ENCODE results near the gene IFIT5. TPM values are rescaled to one million over a fixed set of nuclear protein-coding genes. Genes with fewer than 3 reads are reported as not detected.
A peak's percentile ranks its signal among the peaks of the same experiment; 100 is the strongest.

IFIT5 gene
- total and polyA plus RNA-seq, 10 donors, result 9.3 to 23.7 (median 19.6) TPM

DNA sequence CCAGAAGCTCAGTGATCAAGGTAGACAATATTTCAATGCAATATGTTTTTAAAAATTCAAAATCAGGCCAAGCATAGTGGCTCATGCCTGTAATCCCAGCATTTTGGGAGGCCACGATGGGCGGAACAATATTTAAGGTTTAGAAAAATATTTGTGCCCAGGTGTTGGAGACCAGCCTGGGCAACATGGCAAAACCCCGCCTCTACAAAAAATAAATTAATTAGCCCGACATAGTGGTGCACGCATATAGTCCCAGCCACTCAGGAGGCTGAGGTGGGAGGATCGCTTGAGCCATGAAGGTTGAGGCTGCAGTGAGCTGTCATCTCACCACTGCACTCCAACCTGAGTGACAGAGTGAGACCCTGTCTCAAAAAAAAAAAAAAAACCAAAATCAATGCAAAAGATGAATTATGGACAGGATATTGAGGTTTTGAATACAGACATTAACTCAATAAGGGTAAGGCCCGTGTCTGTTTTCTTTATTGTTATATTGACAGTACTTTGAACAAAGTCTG, 913 bp upstream of the IFIT5 start:
- WGBS, 5 donors, result 75 to 86% (median 79%) methylated on average over 7 of the region's 7 CpGs
- peak overlapping the region; percentile 92 to 99 (median 96) for H3K27ac ChIP-seq

GRCh38 chr10:89414879-89415821, 782 bp downstream of the IFIT5 start:
- Histone ChIP-seq H3K27me3 (replicated peaks in 1 of 7) (no peaks in the 10 kb centered on the region), H3K4me3 (peak overlapping the region; percentile 62 to 97 (median 80)), H3K9me3 (peaks cover 0 to 6% (median 0%) of the 10 kb centered on the region in 8 donors), H3K36me3 (peaks cover 0 to 22% (median 11%) of the 10 kb centered on the region in 6 donors), H3K27ac (peak overlapping the region; percentile 92 to 99 (median 96)), H3K4me1 (peaks cover 28 to 67% (median 59%) of the 10 kb centered on the region in 6 donors)
- DNase-seq, result peak; percentile 90
- 1 to 3% (median 2%) methylated on average over 32 to 66 of the region's 66 CpGs for WGBS, 5 donors
- TF ChIP-seq POLR2AphosphoS5 (IDR thresholded peaks at IDR 0.05) (peak; percentile 14 to 77 (median 46)), POLR2A (IDR thresholded peaks at IDR 0.05) (peak in 1 of 3 donors; percentile 45), CTCF (IDR thresholded peaks at IDR 0.05 in 8 of 11, conservative IDR thresholded peaks at IDR 0.05 in 3 of 11) (peak in 2 of 11 experiments; percentile 2 to 10)
- intact Hi-C loops (cut with DNase I; ENCODE audit: low total_unique reads), result no loop called here

More for the DNA sequence above, 913 bp upstream of the IFIT5 start:
- H3K36me3 ChIP-seq, result peaks cover 0 to 15% (median 11%) of the 10 kb centered on the region in 6 donors
- no peaks in the 10 kb centered on the region for H3K27me3 ChIP-seq (replicated peaks in 1 of 7)
- peaks cover 0 to 6% (median 0%) of the 10 kb centered on the region in 8 donors for H3K9me3 ChIP-seq
- intact Hi-C loops (cut with DNase I; ENCODE audit: low total_unique reads), result no loop called here
- DNase-seq, result no peak
- H3K4me3 ChIP-seq, result peak overlapping the region in 6 of 8 donors; percentile 77 to 97 (median 80)
- peaks cover 25 to 51% (median 43%) of the 10 kb centered on the region in 6 donors for H3K4me1 ChIP-seq
- no peak for TF ChIP-seq POLR2AphosphoS5 (IDR thresholded peaks at IDR 0.05)
- TF ChIP-seq CTCF (IDR thresholded peaks at IDR 0.05 in 8 of 11, conservative IDR thresholded peaks at IDR 0.05 in 3 of 11), result no peak
- TF ChIP-seq POLR2A (IDR thresholded peaks at IDR 0.05), result no peak

GRCh38 chr10:89416465-89416864, 2.1 kb downstream of the IFIT5 start:
- TF ChIP-seq POLR2A (IDR thresholded peaks at IDR 0.05) (no peak), CTCF (IDR thresholded peaks at IDR 0.05 in 8 of 11, conservative IDR thresholded peaks at IDR 0.05 in 3 of 11) (no peak), POLR2AphosphoS5 (IDR thresholded peaks at IDR 0.05) (no peak)
- DNase-seq, result no peak
- H3K4me3 ChIP-seq, result peak overlapping the region in 2 of 8 donors; percentile 80 to 97
- H3K27me3 ChIP-seq (replicated peaks in 1 of 7), result no peaks in the 10 kb centered on the region
- H3K36me3 ChIP-seq, result peaks cover 0 to 35% (median 13%) of the 10 kb centered on the region in 6 donors
- intact Hi-C loops (cut with DNase I; ENCODE audit: low total_unique reads), result no loop called here
- H3K27ac ChIP-seq, result peak overlapping the region in 4 of 8 donors; percentile 93 to 98 (median 96)
- WGBS, 5 donors, result 78 to 92% (median 89%) methylated on average over 1 of the region's 1 CpG
- peaks cover 0 to 6% (median 0%) of the 10 kb centered on the region in 8 donors for H3K9me3 ChIP-seq
- peaks cover 28 to 77% (median 63%) of the 10 kb centered on the region in 6 donors for H3K4me1 ChIP-seq
